HCT116 (cell line): ENCODE measurements around the gene ZNF169. TPM values are rescaled to one million over a fixed set of nuclear protein-coding genes. Genes with fewer than 3 reads are reported as not detected.

Experiments
- ATAC-seq: fragments of 200-7000 bp; cut with Tn5 transposase; 2 replicates; pipeline ENCODE4 v1.9.1; 2020; ENCODE audit warnings: mild to moderate bottlenecking, moderate library complexity
- BruUV-seq: library from RNA; stranded (reverse); fragments of 400-500 nt; replicated peaks from 2 replicates; lab custom pipeline; 2021; lab: Mats Ljungman, UMichigan
- CTCF ChIA-PET: fragments of 300-600 bp; sonication (Branson Sonifier 250); formaldehyde crosslinking; loops from one replicate; lab custom pipeline; 2021; ENCODE audit warnings: antibody characterized with exemption; lab: Charles Lee
- POLR2A ChIA-PET: fragments of 300-600, 350-600 bp; sonication (Branson Sonifier 250); formaldehyde crosslinking; loops from one replicate; lab custom pipeline; 2021; ENCODE audit warnings: antibody characterized with exemption; lab: Charles Lee
- RAD21 ChIA-PET, 2 experiments: fragments of 300-600 bp; sonication (Branson Sonifier 250); formaldehyde crosslinking; loops; one replicate each; lab custom pipeline; 2023; ENCODE audit warnings: low total read pairs in 2 of 2; ENCODE audit not compliant: uncharacterized antibody in 2 of 2, unreplicated experiment in 2 of 2, low non-redundant PET in 1 of 2; lab: Charles Lee
- DNase-seq: peaks from one replicate; pipeline ENCODE4 v3.0.0-alpha.2; 2010; ENCODE audit warnings: low read depth, low spot score
- H2AFZ ChIP-seq: fragments of 200-600 bp; shearing (Covaris generic), sonication (generic); 2 replicates; pipeline ENCODE4 v1.6.1; 2017; ENCODE audit warnings: low read depth, mixed run types, mixed read lengths, antibody characterized with exemption, low read length; ENCODE audit not compliant: poor library complexity, severe bottlenecking
- H3K27ac ChIP-seq: 2 replicates; pipeline ENCODE4 v1.5.1; 2012; ENCODE audit warnings: low read depth, low read length
- H3K27me3 ChIP-seq: fragments of 200-600 bp; sonication (generic); 2 replicates; pipeline ENCODE4 v1.6.1; 2016; ENCODE audit warnings: mixed run types, low read length, mixed read lengths; ENCODE audit not compliant: insufficient read depth
- H3K36me3 ChIP-seq, 2 experiments: fragments of 200-500 bp in 1 of 2; fragments of 200-600 bp in 1 of 2; sonication (Bioruptor generic) in 1 of 2; sonication (generic) in 1 of 2; 2 replicates each; pipeline versions ENCODE4 v1.5.1 to v1.6.1; 2014 to 2016; ENCODE audit warnings: low read length in 2 of 2, inconsistent platforms in 1 of 2, mixed read lengths in 1 of 2, mixed run types in 1 of 2; ENCODE audit not compliant: insufficient read depth in 2 of 2, control insufficient read depth in 1 of 2
- H3K4me1 ChIP-seq, 2 experiments: fragments of 200-600 bp in 1 of 2; sonication (generic) in 1 of 2; 2 replicates each; pipeline versions ENCODE4 v1.5.1 to v1.6.1; 2012 to 2017; ENCODE audit warnings: low read length in 2 of 2, inconsistent platforms in 1 of 2, mild to moderate bottlenecking in 1 of 2, mixed read lengths in 1 of 2, mixed run types in 1 of 2, moderate library complexity in 1 of 2; ENCODE audit not compliant: insufficient read depth in 2 of 2, control insufficient read depth in 1 of 2
- H3K4me2 ChIP-seq: fragments of 200-600 bp; sonication (generic); 2 replicates; pipeline ENCODE4 v1.6.1; 2017; ENCODE audit warnings: mixed run types, low read length, mixed read lengths
- H3K4me3 ChIP-seq, 2 experiments: fragments of 200-600 bp in 1 of 2; sonication (generic) in 1 of 2; replicated peaks in 1 of 2; 2 replicates each; pipeline ENCODE4 v1.5.1; 2011 to 2016; ENCODE audit warnings: low read length in 2 of 2, control low read depth in 1 of 2, low read depth in 1 of 2, mild to moderate bottlenecking in 1 of 2, mixed read lengths in 1 of 2, mixed run types in 1 of 2
- H3K79me2 ChIP-seq: fragments of 200-600 bp; sonication (generic); 2 replicates; pipeline ENCODE4 v1.6.1; 2017; ENCODE audit warnings: mild to moderate bottlenecking, mixed run types, low read length, moderate library complexity, mixed read lengths; ENCODE audit not compliant: insufficient read depth
- H3K9ac ChIP-seq: fragments of 200-600 bp; sonication (generic); 2 replicates; pipeline ENCODE4 v1.6.1; 2016; ENCODE audit warnings: low read length, mixed read lengths
- H3K9me2 ChIP-seq: fragments of 200-600 bp; sonication (generic), shearing (Covaris generic); 2 replicates; pipeline ENCODE4 v1.6.1; 2017; ENCODE audit warnings: mixed run types, mild to moderate bottlenecking, moderate library complexity; ENCODE audit not compliant: insufficient read depth
- H3K9me3 ChIP-seq, 2 experiments: fragments of 200-500 bp in 1 of 2; fragments of 200-600 bp in 1 of 2; sonication (Bioruptor generic) in 1 of 2; sonication (generic) in 1 of 2; 2 replicates each; pipeline ENCODE4 v1.6.1; 2014 to 2017; ENCODE audit warnings: low read length in 2 of 2, mixed read lengths in 2 of 2, inconsistent platforms in 1 of 2, low read depth in 1 of 2, mild to moderate bottlenecking in 1 of 2, mixed run types in 1 of 2, moderate library complexity in 1 of 2; ENCODE audit not compliant: control insufficient read depth in 1 of 2, insufficient read depth in 1 of 2
- H4K20me1 ChIP-seq: fragments of 200-600 bp; sonication (generic), shearing (Covaris generic); 2 replicates; pipeline ENCODE4 v1.6.1; 2017; ENCODE audit warnings: mixed run types, mild to moderate bottlenecking, moderate library complexity; ENCODE audit not compliant: insufficient read depth
- CBX3 ChIP-seq: IDR thresholded peaks from 2 replicates; pipeline ENCODE4 v1.6.1; 2012; ENCODE audit warnings: low read depth
- CEBPB ChIP-seq: IDR thresholded peaks from 2 replicates; pipeline ENCODE4 v1.6.1; 2012; ENCODE audit warnings: low read depth
- CTCF ChIP-seq, 3 experiments: fragments of 200-600 bp in 1 of 3; sonication (generic) in 1 of 3; IDR thresholded peaks in 2 of 3; conservative IDR thresholded peaks in 1 of 3; 2 replicates each; pipeline ENCODE4 v1.5.1; 2012 to 2017; ENCODE audit warnings: low read depth in 2 of 3, low read length in 2 of 3, antibody characterized with exemption in 1 of 3, borderline replicate concordance in 1 of 3, control low read depth in 1 of 3, mild to moderate bottlenecking in 1 of 3, mixed read lengths in 1 of 3, mixed run types in 1 of 3, moderate library complexity in 1 of 3; ENCODE audit not compliant: insufficient read depth in 1 of 3
- EZH2 ChIP-seq: fragments of 200-600 bp; sonication (generic); IDR thresholded peaks from 2 replicates; pipeline ENCODE4 v1.6.1; 2017; ENCODE audit warnings: antibody characterized with exemption, mixed run types
- FOSL1 ChIP-seq: IDR thresholded peaks from 2 replicates; pipeline ENCODE4 v1.6.1; 2012; ENCODE audit warnings: low read depth
- JUND ChIP-seq: IDR thresholded peaks from 2 replicates; pipeline ENCODE4 v1.6.1; 2012
- POLR2A ChIP-seq: IDR thresholded peaks from 2 replicates; pipeline ENCODE4 v1.7.0; 2011; ENCODE audit warnings: borderline replicate concordance; ENCODE audit not compliant: insufficient read depth, insufficient read length; ENCODE audit errors: extremely low read depth
- POLR2AphosphoS5 ChIP-seq: IDR thresholded peaks from 2 replicates; pipeline ENCODE4 v1.6.1; 2011; ENCODE audit warnings: mild to moderate bottlenecking, low read depth, low read length, moderate library complexity
- RAD21 ChIP-seq: IDR thresholded peaks from 2 replicates; pipeline ENCODE4 v1.6.1; 2012; ENCODE audit warnings: low read depth, mild to moderate bottlenecking
- SIN3A ChIP-seq: IDR thresholded peaks from 2 replicates; pipeline ENCODE4 v1.6.1; 2012; ENCODE audit warnings: low read depth
- SP1 ChIP-seq: IDR thresholded peaks from 2 replicates; pipeline ENCODE4 v1.6.1; 2012; ENCODE audit warnings: low read depth
- SRF ChIP-seq: IDR thresholded peaks from 2 replicates; pipeline ENCODE4 v1.6.1; 2012; ENCODE audit warnings: low read depth
- ZFX ChIP-seq: fragments of 450-650 bp; IDR thresholded peaks from 2 replicates; pipeline ENCODE4 v1.6.1; 2017
- ZNF274 ChIP-seq: fragments of 200-500 bp; sonication (Bioruptor generic); IDR thresholded peaks from 2 replicates; pipeline ENCODE4 v1.6.1; 2014; ENCODE audit warnings: mild to moderate bottlenecking, low read depth, low read length, inconsistent platforms
- intact Hi-C: fragments of 100-400 bp; cut with micrococcal nuclease; formaldehyde crosslinking; loops from 2 replicates; pipeline ENCODE4 v1.10.0; 2022
- total RNA-seq: library from RNA; stranded (reverse); gene quantifications from one replicate; pipeline ENCODE4 v1.2.1, GENCODE V29; 2021; ENCODE audit not compliant: unreplicated experiment
- TF ChIP-seq, protein P1 (sequence below): IDR thresholded peaks from 2 replicates; pipeline ENCODE4 v1.6.1; 2012; ENCODE audit warnings: low read depth
- TF ChIP-seq, protein P2 (sequence below): IDR thresholded peaks from 2 replicates; pipeline ENCODE4 v1.6.1; 2012
- TF ChIP-seq, protein P3 (sequence below): IDR thresholded peaks from 2 replicates; pipeline ENCODE4 v1.6.1; 2011; ENCODE audit warnings: mild to moderate bottlenecking, low read length, moderate library complexity; ENCODE audit not compliant: insufficient replicate concordance; ENCODE audit errors: extremely low read depth

Gene ZNF169
- total RNA-seq, 1 experiment from 2014 or later: 5.4 TPM

GRCh38 chr9:94280409-94280989, 21.4 kb downstream of the ZNF169 start (continued):
- TF ChIP-seq, protein P1, sequence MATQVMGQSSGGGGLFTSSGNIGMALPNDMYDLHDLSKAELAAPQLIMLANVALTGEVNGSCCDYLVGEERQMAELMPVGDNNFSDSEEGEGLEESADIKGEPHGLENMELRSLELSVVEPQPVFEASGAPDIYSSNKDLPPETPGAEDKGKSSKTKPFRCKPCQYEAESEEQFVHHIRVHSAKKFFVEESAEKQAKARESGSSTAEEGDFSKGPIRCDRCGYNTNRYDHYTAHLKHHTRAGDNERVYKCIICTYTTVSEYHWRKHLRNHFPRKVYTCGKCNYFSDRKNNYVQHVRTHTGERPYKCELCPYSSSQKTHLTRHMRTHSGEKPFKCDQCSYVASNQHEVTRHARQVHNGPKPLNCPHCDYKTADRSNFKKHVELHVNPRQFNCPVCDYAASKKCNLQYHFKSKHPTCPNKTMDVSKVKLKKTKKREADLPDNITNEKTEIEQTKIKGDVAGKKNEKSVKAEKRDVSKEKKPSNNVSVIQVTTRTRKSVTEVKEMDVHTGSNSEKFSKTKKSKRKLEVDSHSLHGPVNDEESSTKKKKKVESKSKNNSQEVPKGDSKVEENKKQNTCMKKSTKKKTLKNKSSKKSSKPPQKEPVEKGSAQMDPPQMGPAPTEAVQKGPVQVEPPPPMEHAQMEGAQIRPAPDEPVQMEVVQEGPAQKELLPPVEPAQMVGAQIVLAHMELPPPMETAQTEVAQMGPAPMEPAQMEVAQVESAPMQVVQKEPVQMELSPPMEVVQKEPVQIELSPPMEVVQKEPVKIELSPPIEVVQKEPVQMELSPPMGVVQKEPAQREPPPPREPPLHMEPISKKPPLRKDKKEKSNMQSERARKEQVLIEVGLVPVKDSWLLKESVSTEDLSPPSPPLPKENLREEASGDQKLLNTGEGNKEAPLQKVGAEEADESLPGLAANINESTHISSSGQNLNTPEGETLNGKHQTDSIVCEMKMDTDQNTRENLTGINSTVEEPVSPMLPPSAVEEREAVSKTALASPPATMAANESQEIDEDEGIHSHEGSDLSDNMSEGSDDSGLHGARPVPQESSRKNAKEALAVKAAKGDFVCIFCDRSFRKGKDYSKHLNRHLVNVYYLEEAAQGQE: no peak
- no peak for TF ChIP-seq FOSL1
- TF ChIP-seq ZFX: no peak
- TF ChIP-seq SP1: no peak
- TF ChIP-seq, protein P2, sequence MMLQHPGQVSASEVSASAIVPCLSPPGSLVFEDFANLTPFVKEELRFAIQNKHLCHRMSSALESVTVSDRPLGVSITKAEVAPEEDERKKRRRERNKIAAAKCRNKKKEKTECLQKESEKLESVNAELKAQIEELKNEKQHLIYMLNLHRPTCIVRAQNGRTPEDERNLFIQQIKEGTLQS: no peak
- TF ChIP-seq, protein P3, sequence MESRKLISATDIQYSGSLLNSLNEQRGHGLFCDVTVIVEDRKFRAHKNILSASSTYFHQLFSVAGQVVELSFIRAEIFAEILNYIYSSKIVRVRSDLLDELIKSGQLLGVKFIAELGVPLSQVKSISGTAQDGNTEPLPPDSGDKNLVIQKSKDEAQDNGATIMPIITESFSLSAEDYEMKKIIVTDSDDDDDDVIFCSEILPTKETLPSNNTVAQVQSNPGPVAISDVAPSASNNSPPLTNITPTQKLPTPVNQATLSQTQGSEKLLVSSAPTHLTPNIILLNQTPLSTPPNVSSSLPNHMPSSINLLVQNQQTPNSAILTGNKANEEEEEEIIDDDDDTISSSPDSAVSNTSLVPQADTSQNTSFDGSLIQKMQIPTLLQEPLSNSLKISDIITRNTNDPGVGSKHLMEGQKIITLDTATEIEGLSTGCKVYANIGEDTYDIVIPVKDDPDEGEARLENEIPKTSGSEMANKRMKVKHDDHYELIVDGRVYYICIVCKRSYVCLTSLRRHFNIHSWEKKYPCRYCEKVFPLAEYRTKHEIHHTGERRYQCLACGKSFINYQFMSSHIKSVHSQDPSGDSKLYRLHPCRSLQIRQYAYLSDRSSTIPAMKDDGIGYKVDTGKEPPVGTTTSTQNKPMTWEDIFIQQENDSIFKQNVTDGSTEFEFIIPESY: no peak
- no peak for TF ChIP-seq SRF

- Histone ChIP-seq H4K20me1 (no peaks in the 10 kb centered on the region), H3K79me2 (0 out of 2 replicates have a peak, but pooled peaks cover 7% of the 10 kb centered on the region), H3K4me2 (no peak overlapping the region), H3K27ac (no peak overlapping the region), H3K36me3 (peaks cover 0 to 31% of the 10 kb centered on the region in 2 experiments; a peak in 2 of 4 replicates), H3K9me3 (peaks cover 0 to 8% of the 10 kb centered on the region in 2 experiments; a peak in 2 of 4 replicates)
- TF ChIP-seq CEBPB: no peak
- TF ChIP-seq RAD21: no peak
- no peak for TF ChIP-seq JUND
- no peak for TF ChIP-seq CTCF (IDR thresholded peaks at IDR 0.05 in 2 of 3, conservative IDR thresholded peaks at IDR 0.05 in 1 of 3; ENCODE audit: borderline replicate concordance in 1 of 3, insufficient read depth in 1 of 3, low read depth in 2 of 3, low read length in 2 of 3)
- no peak for TF ChIP-seq POLR2A
- no peak for TF ChIP-seq EZH2
- no peak for TF ChIP-seq ZFX
- no peak for TF ChIP-seq CBX3
- no peak for TF ChIP-seq FOSL1
- TF ChIP-seq SP1: no peak
- TF ChIP-seq ZNF274: no peak
- no peak for TF ChIP-seq SIN3A
- TF ChIP-seq POLR2AphosphoS5: no peak
- TF ChIP-seq SRF: no peak
- TF ChIP-seq, all 23 proteins: peak for 0
- H2AFZ ChIP-seq: no peak overlapping the region
- no TSS peak for BruUV-seq
- H3K9ac ChIP-seq: no peak overlapping the region
- ChIA-PET RAD21 (no interaction called here), CTCF (no interaction called here), POLR2A (no interaction called here)
- DNase-seq (no peak), ATAC-seq (no peak)
- no peaks in the 10 kb centered on the region for H3K9me2 ChIP-seq
- H3K27me3 ChIP-seq: no peaks in the 10 kb centered on the region
- H3K4me1 ChIP-seq: no peaks in the 10 kb centered on the region
- no peak overlapping the region for H3K4me3 ChIP-seq
- intact Hi-C loops: no loop called here
Measured at GRCh38 chr9:94281101-94281500, 22.0 kb downstream of the ZNF169 start.
